HepG2 (cell line): ENCODE measurements around the gene GGCT. TPM values are rescaled to one million over a fixed set of nuclear protein-coding genes. Genes with fewer than 3 reads are reported as not detected.

ENCODE experiments used
- ATAC-seq: fragments of 200-7000 bp; cut with Tn5 transposase; 3 replicates; pipeline ENCODE4 v1.9.1; 2020; ENCODE audit warnings: mild to moderate bottlenecking, moderate library complexity
- BruUV-seq: library from RNA; stranded (reverse); fragments of 400-500 nt; replicated peaks from 2 replicates; lab custom pipeline; 2021; lab: Mats Ljungman, UMichigan
- CTCF ChIA-PET: fragments of 300-600 bp; formaldehyde crosslinking; extraction: SDS; loops from one replicate; lab custom pipeline; 2021; ENCODE audit warnings: low total read pairs, inconsistent platforms, low intra/inter-chr PET ratio; lab: Yijun Ruan, JAX
- POLR2A ChIA-PET: fragments of 350-600 bp; sonication (Branson Sonifier 250); formaldehyde crosslinking; loops from one replicate; lab custom pipeline; 2020; ENCODE audit warnings: antibody characterized with exemption, inconsistent platforms; lab: Yijun Ruan, JAX
- DNase-seq: peaks from one replicate; pipeline ENCODE4 v3.0.0-alpha.2; 2015; ENCODE audit warnings: low spot score
- FAIRE-seq: peaks from 3 replicates; lab custom pipeline; 2011; peaks lifted over from hg19 to GRCh38; lab: Jason Lieb, UNC
- H2AFZ ChIP-seq: one replicate; pipeline ENCODE4 v1.6.1; 2011; ENCODE audit warnings: low read length, inconsistent platforms
- H3K27ac ChIP-seq: fragments of 300-600 bp; 3 replicates; pipeline ENCODE4 v1.8.0; 2011; ENCODE audit warnings: mixed run types, mild to moderate bottlenecking, mixed read lengths, low read length, inconsistent platforms; ENCODE audit not compliant: insufficient read depth; ENCODE audit errors: extremely low read length
- H3K27me3 ChIP-seq, 2 experiments: fragments of 200-600 bp in 1 of 2; 2 replicates in 1 of 2; 3 replicates in 1 of 2; pipeline versions ENCODE4 v1.6.0 to v1.8.0; 2011; ENCODE audit warnings: low read length in 2 of 2, mild to moderate bottlenecking in 2 of 2, moderate library complexity in 2 of 2, inconsistent platforms in 1 of 2; ENCODE audit not compliant: insufficient read depth in 2 of 2, control insufficient read depth in 1 of 2
- H3K36me3 ChIP-seq, 2 experiments: fragments of 200-600 bp in 1 of 2; replicated peaks in 1 of 2; 2 replicates in 1 of 2; 3 replicates in 1 of 2; pipeline versions ENCODE4 v1.5.1 to v1.8.0; 2011; ENCODE audit warnings: low read length in 2 of 2, inconsistent platforms in 1 of 2; ENCODE audit not compliant: insufficient read depth in 2 of 2, control insufficient read depth in 1 of 2
- H3K4me1 ChIP-seq: 2 replicates; pipeline ENCODE4 v1.5.1; 2012; ENCODE audit warnings: low read length, inconsistent platforms; ENCODE audit not compliant: insufficient read depth
- H3K4me2 ChIP-seq: 2 replicates; pipeline ENCODE4 v1.6.0; 2011; ENCODE audit warnings: low read depth, low read length, inconsistent platforms
- H3K4me3 ChIP-seq, 3 experiments: fragments of 200-600 bp in 1 of 3; sonication (generic), shearing (Covaris generic) in 1 of 3; replicated peaks in 1 of 3; 2 replicates each; pipeline ENCODE4 v1.5.1; 2011 to 2016; ENCODE audit warnings: low read length in 3 of 3, inconsistent platforms in 2 of 3, low read depth in 2 of 3, mild to moderate bottlenecking in 2 of 3, control low read depth in 1 of 3, mixed read lengths in 1 of 3; ENCODE audit not compliant: insufficient read depth in 1 of 3
- H3K79me2 ChIP-seq: one replicate; pipeline ENCODE4 v1.6.1; 2011; ENCODE audit warnings: low read length, inconsistent platforms; ENCODE audit not compliant: insufficient read depth
- H3K9ac ChIP-seq: 2 replicates; pipeline ENCODE4 v1.6.0; 2011; ENCODE audit warnings: mild to moderate bottlenecking, low read depth, low read length, inconsistent platforms; ENCODE audit not compliant: insufficient read depth
- H3K9me3 ChIP-seq: 2 replicates; pipeline ENCODE4 v1.5.1; 2012; ENCODE audit warnings: mild to moderate bottlenecking, low read length
- H4K20me1 ChIP-seq: 2 replicates; pipeline ENCODE4 v1.6.0; 2011; ENCODE audit warnings: inconsistent platforms, mild to moderate bottlenecking, low read length, moderate library complexity; ENCODE audit not compliant: insufficient read depth
- CREB1 ChIP-seq, 2 experiments: fragments of 450-650 bp in 1 of 2; IDR thresholded peaks; 2 replicates each; pipeline ENCODE4 v1.6.1; 2016 to 2017; ENCODE audit warnings: control low read depth in 1 of 2, mild to moderate bottlenecking in 1 of 2, missing compliant biosample characterization in 1 of 2, missing genetic modification characterization in 1 of 2
- JARID2 ChIP-seq: sonication (generic); formaldehyde crosslinking; IDR thresholded peaks from 2 replicates; pipeline ENCODE4 v1.8.1; 2023; ENCODE audit warnings: missing genetic modification reagents, inconsistent platforms; ENCODE audit not compliant: insufficient replicate concordance
- TARDBP ChIP-seq: sonication (generic); formaldehyde crosslinking; IDR thresholded peaks from 2 replicates; pipeline ENCODE4 v1.8.0; 2022; ENCODE audit warnings: mild to moderate bottlenecking, missing genetic modification reagents
- ZNF441 ChIP-seq: sonication (generic); formaldehyde crosslinking; IDR thresholded peaks from 2 replicates; pipeline ENCODE4 v1.7.0; 2021; ENCODE audit warnings: missing genetic modification reagents, borderline replicate concordance
- ZNF546 ChIP-seq: sonication (generic); formaldehyde crosslinking; conservative IDR thresholded peaks from 2 replicates; pipeline ENCODE4 v1.8.1; 2023; ENCODE audit warnings: mild to moderate bottlenecking, missing genetic modification reagents
- ZNF7 ChIP-seq: IDR thresholded peaks from 2 replicates; pipeline ENCODE4 v1.6.1; 2016; ENCODE audit warnings: missing biosample characterization, missing genetic modification reagents
- WGBS: methylation state at CpG from one replicate; pipeline ENCODE4 v1.1.6; 2017; ENCODE audit warnings: low lambda C conversion rate; 5-methylcytosine and 5-hydroxymethylcytosine counted together
- in situ Hi-C: cut with HindIII; loops from 2 replicates; pipeline ENCODE4 v1.10.0; 2017; ENCODE audit warnings: low pct_unique_long_range_greater_than_20kb; ENCODE audit not compliant: extremely low pct_ligation_motif_present
- intact Hi-C: fragments of 100-400 bp; cut with micrococcal nuclease; formaldehyde crosslinking; loops from one replicate; pipeline ENCODE4 v1.10.0; 2022; ENCODE audit not compliant: unreplicated experiment
- polyA plus RNA-seq, 8 experiments: library from polyadenylated mRNA; depleted of rRNA in 3 of 8; stranded (reverse) in 7 of 8; unstranded in 1 of 8; fragments of >200 nt; fragmentation: Illumina TruSeq in 4 of 8; extraction: Trizol in 4 of 8; gene quantifications; 2 replicates each; pipeline versions ENCODE4 v1.2.1 to v1.2.3, GENCODE V29; 2011 to 2016; ENCODE audit warnings: low read depth in 4 of 8, missing spikeins in 1 of 8, mixed read lengths in 1 of 8; ENCODE audit not compliant: insufficient read depth in 1 of 8
- total RNA-seq, 5 experiments: library from RNA; depleted of rRNA; stranded (reverse); fragments of >200 nt; fragmentation: Illumina TruSeq; extraction: Trizol; gene quantifications; 2 replicates each; pipeline ENCODE4 v1.2.3, GENCODE V29; 2016; ENCODE audit warnings: low read depth in 1 of 5

The GGCT gene
- total and polyA plus RNA-seq, 2 of the 13 experiments (the other 11 are each of a cell fraction or from before 2014, with no cell fraction given), result 19.5 to 78.3 TPM

GRCh38 chr7:30503274-30504212, 1.1 kb downstream of the GGCT start:
- H3K4me3 ChIP-seq, result peak overlapping the region; percentile 68 to 86 (median 68)
- H3K4me2 ChIP-seq, result peak overlapping the region; percentile 82
- CTCF ChIA-PET, result no interaction called here
- peaks cover 0 to 6% of the 10 kb centered on the region in 2 experiments; a peak in 1 of 5 replicates for H3K36me3 ChIP-seq
- 34% methylated on average over 15 of the region's 15 CpGs for WGBS
- no peaks in the 10 kb centered on the region for H4K20me1 ChIP-seq
- TF ChIP-seq ZNF441 (CRISPR knock-in tag), result no peak
- TF ChIP-seq CREB1 (IDR thresholded peaks at IDR 0.05), result no peak
- TF ChIP-seq CREB1 (CRISPR knock-in tag; IDR thresholded peaks at IDR 0.05), result no peak
- TF ChIP-seq ZNF7, result peak; percentile 85
- TF ChIP-seq JARID2 (CRISPR knock-in tag), result no peak
- no peak for TF ChIP-seq ZNF546
- peak; percentile 9; the same call in 1 of the 2 replicates for TF ChIP-seq TARDBP (CRISPR knock-in tag)
- POLR2A ChIA-PET, result interaction anchor here (0.7 kb wide), 1 partner anchor 298 kb away, joined by 3 read pairs; no protein-coding TSS in a partner anchor
- DNase-seq (no peak), FAIRE-seq (no peak), ATAC-seq (no peak)
- peak overlapping the region; percentile 78 for H3K9ac ChIP-seq
- H3K4me1 ChIP-seq, result peaks cover 41% of the 10 kb centered on the region
- H3K27ac ChIP-seq, result peak overlapping the region; percentile 74
- H3K27me3 ChIP-seq, result no peaks in the 10 kb centered on the region
- H3K9me3 ChIP-seq, result no peaks in the 10 kb centered on the region
- in situ Hi-C loops, result no loop called here
- TSS peak; percentile 65 for BruUV-seq
- H2AFZ ChIP-seq, result no peak overlapping the region
- peaks cover 42% of the 10 kb centered on the region for H3K79me2 ChIP-seq
- intact Hi-C loops, result loop anchor here (1.0 kb wide), 1 partner anchor 25 kb away; the partner anchor contains the start of gene NOD1
